Breast epithelium (tissue), 3 donors: ENCODE data around the gene ARMH4.

Experiments
- CTCF ChIP-seq, 3 donors: fragments of 450-650 bp; IDR thresholded peaks; one replicate each; pipeline ENCODE4 v1.5.1; 2016 to 2017; ENCODE audit warnings: antibody characterized with exemption in 3 of 3, mild to moderate bottlenecking in 3 of 3, moderate library complexity in 3 of 3
- POLR2A ChIP-seq: fragments of 450-650 bp; IDR thresholded peaks from one replicate; pipeline ENCODE4 v1.6.1; 2016; ENCODE audit warnings: antibody characterized with exemption, mild to moderate bottlenecking, moderate library complexity
- POLR2AphosphoS5 ChIP-seq, 3 donors: sonication (generic); formaldehyde crosslinking; IDR thresholded peaks; one replicate each; pipeline ENCODE4 v1.6.1; 2017; ENCODE audit warnings: antibody characterized with exemption in 3 of 3

GRCh38 chr14:58146399-58146798 is 5.6 kb downstream of the ARMH4 start:
- TF ChIP-seq CTCF (IDR thresholded peaks at IDR 0.05) (no peak), POLR2A (no peak), POLR2AphosphoS5 (IDR thresholded peaks at IDR 0.05) (no peak)
